ENCODE measurements around the gene RAD54L. TPM values are rescaled to one million over a fixed set of nuclear protein-coding genes. Genes with fewer than 3 reads are reported as not detected.
A peak's percentile ranks its signal among the peaks of the same experiment; 100 is the strongest.

The RAD54L gene
- total and polyA plus RNA-seq, 10 of the 15 experiments (the other 5 are each of a cell fraction or from before 2014, with no cell fraction given), result 12.9 to 54.2 (median 23.6) TPM

GRCh38 chr1:46197964-46198811 is 49.4 kb upstream of the RAD54L start, which contains the start of gene POMGNT1 (continued):
- TF ChIP-seq ZBTB40 (IDR thresholded peaks at IDR 0.05; ENCODE audit: borderline replicate concordance) (no peak), NR2F1 (conservative IDR thresholded peaks at IDR 0.05) (peak; percentile 82), SPI1 (IDR thresholded peaks at IDR 0.05; ENCODE audit: borderline replicate concordance, insufficient read depth, low read depth, low read length) (no peak), ZNF384 (IDR thresholded peaks at IDR 0.05; ENCODE audit: borderline replicate concordance, low read depth, low read length) (no peak), ESRRA (IDR thresholded peaks at IDR 0.05; ENCODE audit: low read length) (no peak), ZBTB4 (CRISPR knock-in tag; IDR thresholded peaks at IDR 0.05) (no peak), CHD4 (IDR thresholded peaks at IDR 0.05) (no peak), KAT2A (conservative IDR thresholded peaks at IDR 0.05; ENCODE audit: control insufficient read depth, low read depth, low read length) (no peak), YBX1 (IDR thresholded peaks at IDR 0.05) (no peak), TCF12 (IDR thresholded peaks at IDR 0.05; ENCODE audit: low read depth, low read length) (no peak), IKZF1 (conservative IDR thresholded peaks at IDR 0.05) (peak; percentile 44; the same call in 1 of the 2 replicates), PAX5 (IDR thresholded peaks at IDR 0.05; ENCODE audit: borderline replicate concordance, low read depth, low read length) (no peak), NR2C2 (IDR thresholded peaks at IDR 0.05; ENCODE audit: borderline replicate concordance, control insufficient read depth, insufficient read length, low read depth) (peak; percentile 40), RAD21 (IDR thresholded peaks at IDR 0.05; ENCODE audit: insufficient read depth, low read depth, low read length) (peak; percentile 28; the same call in 1 of the 2 replicates), CBX3 (IDR thresholded peaks at IDR 0.05; ENCODE audit: borderline replicate concordance, low read depth) (no peak), NFXL1 (IDR thresholded peaks at IDR 0.05; ENCODE audit: borderline replicate concordance) (0 out of 2 replicates have a peak, but pooled peaks have one; percentile 46), NFYA (IDR thresholded peaks at IDR 0.05; ENCODE audit: borderline replicate concordance, low read depth, low read length) (no peak), WRNIP1 (IDR thresholded peaks at IDR 0.05; ENCODE audit: borderline replicate concordance, low read depth, low read length) (no peak), EP300 (IDR thresholded peaks at IDR 0.05; ENCODE audit: borderline replicate concordance in 1 of 2, control insufficient read depth in 1 of 2, low read depth in 2 of 2, low read length in 2 of 2) (no peak), BCL3 (IDR thresholded peaks at IDR 0.05; ENCODE audit: borderline replicate concordance, insufficient read depth, low read depth, low read length, poor library complexity, severe bottlenecking) (no peak), SMARCA5 (IDR thresholded peaks at IDR 0.05) (peak; percentile 94)

Measured in GM12878 (cell line).